H1 (cell line): ENCODE results near the gene TNP2. TPM values are rescaled to one million over a fixed set of nuclear protein-coding genes. Genes with fewer than 3 reads are reported as not detected.

Experiments
- CTCF ChIA-PET: fragments of 300-600 bp; sonication (Branson Sonifier 250); formaldehyde crosslinking; loops from one replicate; lab custom pipeline; 2021; ENCODE audit not compliant: partially characterized antibody; lab: Charles Lee
- POLR2A ChIA-PET: fragments of 300-600 bp; sonication (Branson Sonifier 250); formaldehyde crosslinking; loops from one replicate; lab custom pipeline; 2021; ENCODE audit warnings: inconsistent platforms; ENCODE audit not compliant: partially characterized antibody; lab: Charles Lee
- DNase-seq, 2 experiments: peaks; one replicate each; pipeline versions ENCODE4 v3.0.0 to v3.0.0-alpha.2; 2010 to 2022; ENCODE audit warnings: low spot score in 2 of 2, low read depth in 1 of 2, mixed read lengths in 1 of 2
- FAIRE-seq: peaks from 2 replicates; lab custom pipeline; 2011; peaks lifted over from hg19 to GRCh38; lab: Jason Lieb, UNC
- H2AFZ ChIP-seq: 2 replicates; pipeline ENCODE4 v1.8.1; 2012; ENCODE audit warnings: low read length, inconsistent platforms
- H2AK5ac ChIP-seq: 2 replicates; pipeline ENCODE4 v1.6.1; 2013; ENCODE audit warnings: low read depth, low read length
- H2BK120ac ChIP-seq: replicated peaks from 2 replicates; pipeline ENCODE3; 2013; ENCODE audit warnings: low read depth, low read length, inconsistent platforms
- H2BK12ac ChIP-seq: 2 replicates; pipeline ENCODE4 v1.6.1; 2013; ENCODE audit warnings: low read depth, low read length
- H2BK15ac ChIP-seq: 2 replicates; pipeline ENCODE4 v1.6.1; 2013; ENCODE audit warnings: low read length
- H2BK20ac ChIP-seq: 2 replicates; pipeline ENCODE4 v1.6.1; 2013; ENCODE audit warnings: low read length
- H2BK5ac ChIP-seq: 2 replicates; pipeline ENCODE4 v1.6.1; 2013; ENCODE audit warnings: low read depth, low read length
- H3K14ac ChIP-seq: 2 replicates; pipeline ENCODE4 v1.6.1; 2013; ENCODE audit warnings: inconsistent platforms; ENCODE audit not compliant: insufficient read length
- H3K18ac ChIP-seq: 2 replicates; pipeline ENCODE4 v1.6.1; 2013; ENCODE audit warnings: low read length; ENCODE audit errors: extremely low read depth
- H3K23ac ChIP-seq: 2 replicates; pipeline ENCODE4 v1.6.1; 2013; ENCODE audit warnings: inconsistent platforms; ENCODE audit not compliant: insufficient read length
- H3K23me2 ChIP-seq: 2 replicates; pipeline ENCODE4 v1.6.1; 2013; ENCODE audit warnings: low read depth, low read length
- H3K27ac ChIP-seq: 2 replicates; pipeline ENCODE4 v1.6.1; 2011; ENCODE audit warnings: low read depth, low read length, inconsistent platforms
- H3K27me3 ChIP-seq, 4 experiments: replicated peaks in 1 of 4; 1 replicate in 1 of 4; 2 replicates in 3 of 4; pipeline versions ENCODE4 v1.6.1 to v1.8.1; 2011 to 2013; ENCODE audit warnings: low read length in 3 of 4, mild to moderate bottlenecking in 3 of 4, inconsistent platforms in 2 of 4, mixed read lengths in 2 of 4, moderate library complexity in 1 of 4; ENCODE audit not compliant: control insufficient read depth in 3 of 4, insufficient read depth in 3 of 4; ENCODE audit errors: extremely low read depth in 1 of 4
- H3K36me3 ChIP-seq, 4 experiments: 2 replicates each; pipeline versions ENCODE4 v1.6.1 to v1.8.1; 2011 to 2013; ENCODE audit warnings: mild to moderate bottlenecking in 4 of 4, low read length in 3 of 4, moderate library complexity in 2 of 4, control low read depth in 1 of 4, inconsistent platforms in 1 of 4; ENCODE audit not compliant: insufficient read depth in 4 of 4, control insufficient read depth in 2 of 4
- H3K4ac ChIP-seq: replicated peaks from 2 replicates; pipeline ENCODE3; 2013; ENCODE audit warnings: low read length, low read depth, mixed read lengths, inconsistent platforms; ENCODE audit not compliant: insufficient read length
- H3K4me1 ChIP-seq, 4 experiments: replicated peaks in 1 of 4; 1 replicate in 1 of 4; 2 replicates in 3 of 4; pipeline versions ENCODE4 v1.6.1 to v1.8.1; 2011 to 2013; ENCODE audit warnings: low read length in 3 of 4, inconsistent platforms in 2 of 4, mixed read lengths in 1 of 4; ENCODE audit not compliant: insufficient read depth in 4 of 4, control insufficient read depth in 3 of 4
- H3K4me2 ChIP-seq, 2 experiments: 2 replicates each; pipeline versions ENCODE4 v1.6.1 to v1.8.1; 2011 to 2013; ENCODE audit warnings: low read depth in 2 of 2, low read length in 2 of 2, control low read depth in 1 of 2, inconsistent platforms in 1 of 2, mild to moderate bottlenecking in 1 of 2; ENCODE audit not compliant: insufficient read depth in 1 of 2
- H3K4me3 ChIP-seq, 4 experiments: fragments of 200-600, 300-600 bp in 1 of 4; sonication (generic), shearing (Covaris generic), sonication (Bioruptor Twin) in 1 of 4; 2 replicates each; pipeline versions ENCODE4 v1.5.1 to v1.8.1; 2011 to 2016; ENCODE audit warnings: low read length in 4 of 4, low read depth in 3 of 4, control low read depth in 2 of 4, inconsistent platforms in 2 of 4, mild to moderate bottlenecking in 2 of 4, mixed read lengths in 1 of 4, moderate library complexity in 1 of 4; ENCODE audit not compliant: insufficient read depth in 2 of 4; ENCODE audit errors: extremely low read depth in 1 of 4
- H3K56ac ChIP-seq: replicated peaks from 2 replicates; pipeline ENCODE3; 2013; ENCODE audit warnings: low read depth, mild to moderate bottlenecking, mixed read lengths, low read length, inconsistent platforms; ENCODE audit not compliant: insufficient read length
- H3K79me1 ChIP-seq: 2 replicates; pipeline ENCODE4 v1.6.1; 2013; ENCODE audit warnings: low read depth, low read length, control low read depth
- H3K79me2 ChIP-seq, 2 experiments: 2 replicates each; pipeline versions ENCODE4 v1.6.1 to v1.8.1; 2012 to 2013; ENCODE audit warnings: low read length in 2 of 2, mild to moderate bottlenecking in 2 of 2, inconsistent platforms in 1 of 2; ENCODE audit not compliant: insufficient read depth in 2 of 2, control insufficient read depth in 1 of 2
- H3K9ac ChIP-seq, 4 experiments: replicated peaks in 1 of 4; 1 replicate in 1 of 4; 2 replicates in 3 of 4; pipeline versions ENCODE4 v1.6.1 to v1.8.1; 2011 to 2013; ENCODE audit warnings: low read depth in 3 of 4, low read length in 3 of 4, control low read depth in 2 of 4, mild to moderate bottlenecking in 2 of 4, moderate library complexity in 2 of 4, inconsistent platforms in 1 of 4; ENCODE audit errors: extremely low read depth in 1 of 4
- H3K9me3 ChIP-seq, 2 experiments: 2 replicates each; pipeline versions ENCODE4 v1.6.1 to v1.8.1; 2012 to 2013; ENCODE audit warnings: mild to moderate bottlenecking in 2 of 2, moderate library complexity in 2 of 2, control low read depth in 1 of 2, inconsistent platforms in 1 of 2, low read depth in 1 of 2, low read length in 1 of 2, mixed read lengths in 1 of 2; ENCODE audit not compliant: insufficient read depth in 2 of 2
- H4K20me1 ChIP-seq, 2 experiments: replicated peaks in 1 of 2; 2 replicates each; pipeline versions ENCODE3 to v1.8.1; 2011 to 2013; ENCODE audit warnings: inconsistent platforms in 2 of 2, low read length in 2 of 2, mild to moderate bottlenecking in 1 of 2; ENCODE audit not compliant: insufficient read depth in 2 of 2, control insufficient read depth in 1 of 2
- H4K5ac ChIP-seq: 2 replicates; pipeline ENCODE4 v1.6.1; 2013; ENCODE audit warnings: low read length, low read depth, mixed read lengths, inconsistent platforms; ENCODE audit not compliant: insufficient read length
- H4K8ac ChIP-seq: 2 replicates; pipeline ENCODE4 v1.8.0; 2013; ENCODE audit warnings: mild to moderate bottlenecking, moderate library complexity, low read length, inconsistent platforms; ENCODE audit not compliant: insufficient read depth; ENCODE audit errors: extremely low read depth
- H4K91ac ChIP-seq: replicated peaks from 2 replicates; pipeline ENCODE3; 2013; ENCODE audit warnings: low read length, mixed read lengths, inconsistent platforms; ENCODE audit not compliant: insufficient read length
- BACH1 ChIP-seq: IDR thresholded peaks from 2 replicates; pipeline ENCODE4 v1.6.1; 2012; ENCODE audit warnings: low read length, improper control_type of control experiment
- CBX8 ChIP-seq: fragments of 300-800, 300-1000 bp; sonication (generic); IDR thresholded peaks from 2 replicates; pipeline ENCODE4 v1.7.1; 2016; ENCODE audit warnings: low read depth, low read length, borderline replicate concordance
- CREB1 ChIP-seq: IDR thresholded peaks from 2 replicates; pipeline ENCODE4 v1.6.1; 2012; ENCODE audit warnings: inconsistent platforms
- EZH2 ChIP-seq: fragments of 200-600 bp; sonication (generic); IDR thresholded peaks from 2 replicates; pipeline ENCODE4 v1.7.1; 2012; ENCODE audit warnings: low read depth, mild to moderate bottlenecking, moderate library complexity, low read length, inconsistent platforms; ENCODE audit not compliant: severe bottlenecking
- GABPA ChIP-seq: IDR thresholded peaks from 2 replicates; pipeline ENCODE4 v1.6.1; 2011; ENCODE audit warnings: mild to moderate bottlenecking, low read length, moderate library complexity, borderline replicate concordance; ENCODE audit not compliant: insufficient read depth
- POLR2A ChIP-seq, 2 experiments: IDR thresholded peaks; 1 replicate in 1 of 2; 2 replicates in 1 of 2; pipeline ENCODE4 v1.6.1; 2011; ENCODE audit warnings: low read depth in 2 of 2, low read length in 2 of 2, mild to moderate bottlenecking in 2 of 2; ENCODE audit errors: control extremely low read depth in 1 of 2
- POLR2AphosphoS5 ChIP-seq: IDR thresholded peaks from 2 replicates; pipeline ENCODE4 v1.6.1; 2011; ENCODE audit warnings: low read depth, low read length
- POU5F1 ChIP-seq: IDR thresholded peaks from 2 replicates; pipeline ENCODE4 v1.6.1; 2011; ENCODE audit warnings: low read depth, mild to moderate bottlenecking, low read length, moderate library complexity
- SIN3A ChIP-seq, 2 experiments: IDR thresholded peaks in 1 of 2; conservative IDR thresholded peaks in 1 of 2; 2 replicates each; pipeline ENCODE4 v1.6.1; 2011 to 2012; ENCODE audit warnings: low read length in 2 of 2, improper control_type of control experiment in 1 of 2, low read depth in 1 of 2, mild to moderate bottlenecking in 1 of 2
- TCF12 ChIP-seq: IDR thresholded peaks from 2 replicates; pipeline ENCODE4 v1.6.1; 2011; ENCODE audit warnings: low read depth, mild to moderate bottlenecking, low read length
- TEAD4 ChIP-seq: IDR thresholded peaks from 2 replicates; pipeline ENCODE4 v1.6.1; 2012; ENCODE audit warnings: low read depth, low read length, inconsistent platforms, mixed read lengths
- WGBS, 2 experiments: shearing (Covaris generic) in 1 of 2; methylation state at CpG; one replicate each; pipeline versions ENCODE4 v1.1.6 to v1.1.7; 2013 to 2015; ENCODE audit warnings: low lambda C conversion rate in 2 of 2, mixed read lengths in 2 of 2, inconsistent platforms in 1 of 2, low coverage in 1 of 2, missing lambda C conversion rate in 1 of 2; ENCODE audit not compliant: insufficient replicate concordance in 2 of 2, insufficient coverage in 1 of 2, insufficient read length in 1 of 2; ENCODE audit errors: extremely low coverage in 1 of 2, missing lambda C conversion rate in 1 of 2; 5-methylcytosine and 5-hydroxymethylcytosine counted together
- polyA plus RNA-seq, 7 experiments: library from polyadenylated mRNA; depleted of rRNA in 3 of 7; stranded (reverse) in 5 of 7; unstranded in 2 of 7; fragments of >200 nt in 5 of 7; fragments of 200-250 nt in 2 of 7; gene quantifications; 1 replicate in 5 of 7; 2 replicates in 1 of 7; 4 replicates in 1 of 7; pipeline versions ENCODE4 v1.2.1 to v1.2.3, GENCODE V29; 2011 to 2013; ENCODE audit warnings: missing spikeins in 2 of 7, mixed read lengths in 2 of 7
- total RNA-seq: library from RNA; stranded (reverse); fragmentation: NEBNext Ultra II Directional; extraction: Animal tissue kit (Norgen Biotek cat#: 25700); gene quantifications from 2 replicates; pipeline ENCODE4 v1.2.1, GENCODE V29; 2021
- TF ChIP-seq, protein P1 (sequence below): IDR thresholded peaks from 2 replicates; pipeline ENCODE4 v1.6.1; 2012; ENCODE audit warnings: inconsistent platforms

TNP2 gene
- total and polyA plus RNA-seq, 2 of the 8 experiments (the other 6 are each of a cell fraction or from before 2014, with no cell fraction given): not detected

DNA sequence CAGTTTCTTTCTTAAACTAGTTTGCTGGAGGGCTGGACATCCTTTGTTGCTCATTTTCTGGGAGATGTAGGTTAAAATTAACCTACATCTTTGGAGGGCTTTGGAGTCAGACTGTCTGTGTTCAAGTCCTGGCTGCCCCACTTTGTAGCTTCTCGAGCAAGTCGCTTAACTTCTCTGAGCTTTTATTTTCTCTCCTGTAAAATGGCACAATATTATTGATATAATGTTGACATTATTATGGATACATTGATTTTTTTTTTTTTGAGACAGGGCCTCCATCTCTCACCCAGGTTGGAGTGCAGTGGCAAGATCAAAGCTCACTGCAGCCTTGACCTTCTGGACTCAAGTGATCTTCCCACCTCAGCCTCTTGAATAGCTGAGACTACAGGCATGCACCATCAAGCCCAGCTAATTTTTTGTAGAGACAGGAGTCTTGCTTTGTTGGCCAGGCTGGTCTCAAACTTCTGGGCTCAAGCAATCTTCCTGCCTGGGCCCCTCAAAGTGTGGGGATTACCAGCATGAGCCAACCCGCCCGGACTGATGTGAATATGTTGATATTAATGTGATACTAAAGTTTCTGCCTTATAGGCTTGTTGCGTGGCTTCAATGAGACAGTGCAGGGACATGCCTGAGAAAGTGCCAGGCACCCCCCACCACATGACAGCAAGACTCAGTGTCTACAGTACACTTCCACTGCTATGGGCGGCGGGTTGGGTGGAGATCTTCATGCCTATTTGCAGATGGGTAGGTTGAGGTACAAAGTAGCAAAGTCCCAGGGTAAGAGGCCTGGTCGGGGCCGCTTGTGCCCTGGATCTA is 44.6 kb upstream of the TNP2 start:
- H4K20me1 ChIP-seq: no peaks in the 10 kb centered on the region
- H4K5ac ChIP-seq: no peak overlapping the region
- H3K9me3 ChIP-seq: no peaks in the 10 kb centered on the region
- H2BK20ac ChIP-seq: peak overlapping the region; percentile 100
- CTCF ChIA-PET: interaction anchor here (0.7 to 3.2 kb wide), 9 partner anchors 9 to 101 kb away, joined by 3 to 12 read pairs (median 3); partner anchors contain the start of genes PRM3 and SOCS1
- peak overlapping the region; percentile 100 for H4K91ac ChIP-seq
- no peak overlapping the region for H2AFZ ChIP-seq
- H2BK120ac ChIP-seq: peak overlapping the region; percentile 79
- no peak overlapping the region for H3K56ac ChIP-seq
- DNase-seq: no peak
- H3K9ac ChIP-seq: no peak overlapping the region
- no peak overlapping the region for H3K4me3 ChIP-seq
- H3K4ac ChIP-seq: peak overlapping the region; percentile 100
- no peak for FAIRE-seq
- POLR2A ChIA-PET: interaction anchor here (0.6 to 5.1 kb wide), 11 partner anchors 9 to 369 kb away, joined by 3 to 29 read pairs (median 4); partner anchors contain the start of genes PRM1 and SOCS1
- H3K79me1 ChIP-seq: no peaks in the 10 kb centered on the region
- H3K23me2 ChIP-seq: peaks cover 3% of the 10 kb centered on the region; the same call in 1 of the 2 replicates
- peaks cover 22 to 39% (median 25%) of the 10 kb centered on the region in 4 experiments for H3K4me1 ChIP-seq
- H3K14ac ChIP-seq: no peak overlapping the region
- no peak overlapping the region for H2BK15ac ChIP-seq
- H3K27ac ChIP-seq: peak overlapping the region; percentile 61; the same call in 1 of the 2 replicates
- WGBS, 2 experiments: 84% methylated on average over 9 of the region's 9 CpGs; no CpG with 5 or more reads in 1 of the 2 experiments
- peak overlapping the region; percentile 100 for H2BK12ac ChIP-seq
- no peaks in the 10 kb centered on the region for H3K79me2 ChIP-seq
- H3K4me2 ChIP-seq: peak overlapping the region; percentile 48 to 54; a peak in 2 of 4 replicates
- H3K36me3 ChIP-seq: no peaks in the 10 kb centered on the region
- peak overlapping the region; percentile 97 for H2AK5ac ChIP-seq
- peak overlapping the region; percentile 91 for H3K18ac ChIP-seq
- H2BK5ac ChIP-seq: peak overlapping the region; percentile 100
- no peak overlapping the region for H4K8ac ChIP-seq
- no peak overlapping the region for H3K23ac ChIP-seq
- no peaks in the 10 kb centered on the region for H3K27me3 ChIP-seq
- TF ChIP-seq SIN3A (conservative IDR thresholded peaks at IDR 0.05 in 1 of 2, IDR thresholded peaks at IDR 0.05 in 1 of 2; ENCODE audit: low read depth in 1 of 2, low read length in 2 of 2): no peak
- no peak for TF ChIP-seq TEAD4
- no peak for TF ChIP-seq EZH2
- no peak for TF ChIP-seq CBX8
- no peak for TF ChIP-seq TCF12
- no peak for TF ChIP-seq BACH1
- TF ChIP-seq, protein P1, sequence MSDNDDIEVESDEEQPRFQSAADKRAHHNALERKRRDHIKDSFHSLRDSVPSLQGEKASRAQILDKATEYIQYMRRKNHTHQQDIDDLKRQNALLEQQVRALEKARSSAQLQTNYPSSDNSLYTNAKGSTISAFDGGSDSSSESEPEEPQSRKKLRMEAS: no peak
- TF ChIP-seq CREB1: no peak
- TF ChIP-seq POU5F1: no peak
- no peak for TF ChIP-seq POLR2AphosphoS5
- TF ChIP-seq POLR2A (IDR thresholded peaks at IDR 0.05; ENCODE audit: control extremely low read depth in 1 of 2, low read depth in 2 of 2, low read length in 2 of 2): no peak
- no peak for TF ChIP-seq GABPA
